CD1c-positive myeloid dendritic cell (primary cell): ENCODE measurements around the gene TRDN.
"Not testable (repeated sequence)": the region's sequence is repeated elsewhere in the genome, so short reads cannot be mapped to it uniquely, and the experiment has no call there.

ENCODE experiments used
- DNase-seq: peaks from one replicate; pipeline ENCODE4 v3.0.0-alpha.2; 2016; ENCODE audit errors: extremely low spot score

TRDN gene

DNA sequence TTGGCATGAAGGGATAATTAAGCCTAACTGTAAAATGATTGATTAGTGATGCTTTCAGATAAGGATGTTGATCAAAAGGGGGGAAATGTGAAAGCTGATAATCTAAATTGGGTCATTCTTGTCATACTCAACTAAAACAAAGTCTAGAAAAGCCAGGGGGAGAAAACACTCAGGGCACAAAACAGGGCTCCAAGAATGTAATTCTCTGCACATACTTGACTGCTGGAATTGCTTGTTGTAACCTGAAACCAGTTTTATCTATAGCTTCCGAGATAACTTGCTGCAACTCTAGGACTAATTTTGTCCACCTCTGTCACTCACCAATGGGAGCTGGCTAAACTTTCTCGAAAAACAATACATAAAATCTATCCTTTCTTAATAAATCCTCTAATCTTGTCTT lies 330.4 kb downstream of the TRDN start:
- DNase-seq, result no peak

DNA sequence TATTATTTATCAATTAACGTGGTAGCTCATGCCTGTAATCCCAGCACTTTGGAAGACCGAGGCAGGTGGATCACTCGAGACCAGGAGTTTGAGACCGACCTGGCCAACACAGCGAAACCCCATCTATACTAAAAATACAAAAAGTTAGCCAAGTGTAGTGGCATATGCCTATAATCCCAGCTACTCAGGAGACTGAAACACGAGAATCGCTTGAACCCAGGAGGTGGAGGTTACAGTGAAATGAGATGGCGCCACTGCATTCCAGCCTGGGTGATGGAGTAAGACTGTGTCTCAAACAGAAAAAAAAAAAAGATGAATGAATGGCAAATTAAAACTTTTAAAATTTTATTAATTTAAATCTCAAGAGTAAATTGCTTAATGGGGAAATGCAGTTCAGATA lies 341.1 kb downstream of the TRDN start:
- no peak for DNase-seq

DNA sequence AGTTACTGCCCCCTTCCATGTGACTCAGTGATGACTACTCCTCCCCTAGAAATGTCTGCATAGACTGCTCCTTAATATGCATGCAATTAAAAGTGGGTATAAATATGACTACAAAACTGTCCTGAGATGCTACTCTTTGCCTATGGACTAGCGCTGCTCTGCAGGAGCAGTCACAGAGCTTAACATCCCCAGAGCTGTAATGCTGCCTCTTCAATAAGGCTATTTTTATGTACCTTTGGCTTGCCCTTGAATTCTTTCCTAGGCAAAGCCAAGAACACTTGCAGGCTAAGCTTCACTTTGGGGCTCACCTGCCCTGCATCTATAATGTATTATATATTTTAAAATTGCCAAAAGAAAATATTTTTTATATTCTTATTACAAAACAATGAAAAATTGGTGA lies 341.6 kb downstream of the TRDN start:
- no peak for DNase-seq

DNA sequence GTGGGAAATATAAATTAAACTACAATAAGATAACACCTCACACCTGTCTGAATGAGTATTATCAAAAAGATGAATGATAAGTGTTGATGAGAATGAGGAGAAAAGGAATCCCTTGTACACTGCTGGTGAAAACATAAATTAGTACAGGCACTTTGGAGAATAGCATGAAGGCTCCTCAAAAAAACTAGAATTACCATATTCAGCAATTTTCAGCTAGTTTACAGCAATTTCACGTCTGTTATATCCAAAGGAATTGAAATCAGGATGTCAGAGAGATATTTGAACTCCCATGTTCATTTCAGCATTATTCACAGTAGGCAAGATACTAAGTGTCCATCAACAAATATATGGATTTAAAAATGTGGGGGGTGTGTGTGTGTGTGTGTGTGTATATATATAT lies 348.1 kb downstream of the TRDN start:
- DNase-seq, result no peak

DNA sequence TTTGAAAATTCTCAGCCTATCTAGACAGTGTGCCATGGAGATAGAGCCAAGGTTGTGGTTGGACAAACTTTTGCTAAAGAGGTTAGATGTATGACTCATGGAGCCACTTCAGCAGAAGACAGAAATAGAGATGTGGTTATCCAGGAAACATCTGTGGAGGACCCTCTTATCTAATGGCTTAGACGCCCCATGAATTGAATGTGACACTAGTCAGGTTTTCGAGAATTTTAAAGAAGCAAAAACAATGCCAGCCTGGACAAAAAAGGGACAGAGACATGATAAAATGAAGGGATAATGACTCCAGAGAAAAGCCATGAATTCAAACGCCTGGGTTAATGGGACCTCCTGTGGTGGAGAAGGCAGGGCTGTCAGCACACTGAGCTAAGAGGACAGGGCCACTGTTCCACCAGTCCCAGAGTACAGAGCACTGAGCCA lies 360.2 kb downstream of the TRDN start:
- no peak for DNase-seq

- DNase-seq, result no peak
These were observed 372.8 kb downstream of the TRDN start for GRCh38 chr6:123263981-123264380.

GRCh38 chr6:123240626-123241025 lies 396.1 kb downstream of the TRDN start:
- no peak for DNase-seq

DNA sequence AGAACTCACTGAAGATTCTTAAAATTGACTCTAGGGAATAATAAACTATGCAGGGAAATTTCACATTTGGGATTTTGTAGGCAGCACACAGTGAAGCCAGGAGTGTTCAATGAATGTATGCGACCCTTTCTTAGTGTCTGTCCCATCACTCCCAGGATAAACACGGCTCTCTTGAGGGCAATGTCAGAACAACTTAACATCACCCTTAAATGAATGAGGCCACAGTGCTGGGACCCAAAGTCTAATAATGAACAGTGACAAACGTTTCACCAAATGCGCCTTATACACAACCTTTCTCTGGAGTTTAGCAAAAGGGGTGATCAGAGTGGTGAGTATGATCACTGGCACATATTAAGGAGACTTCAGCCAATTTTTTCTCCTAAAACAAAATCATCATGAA lies 403.4 kb downstream of the TRDN start:
- no peak for DNase-seq

- not testable (repeated sequence) for DNase-seq
These were observed 409.0 kb downstream of the TRDN start for GRCh38 chr6:123227789-123228188.

GRCh38 chr6:123226398-123226797 lies 410.4 kb downstream of the TRDN start:
- no peak for DNase-seq

- no peak for DNase-seq
These were observed 412.7 kb downstream of the TRDN start for GRCh38 chr6:123224077-123224476.

- DNase-seq, result no peak
These were observed 413.3 kb downstream of the TRDN start for GRCh38 chr6:123223461-123223860.

DNA sequence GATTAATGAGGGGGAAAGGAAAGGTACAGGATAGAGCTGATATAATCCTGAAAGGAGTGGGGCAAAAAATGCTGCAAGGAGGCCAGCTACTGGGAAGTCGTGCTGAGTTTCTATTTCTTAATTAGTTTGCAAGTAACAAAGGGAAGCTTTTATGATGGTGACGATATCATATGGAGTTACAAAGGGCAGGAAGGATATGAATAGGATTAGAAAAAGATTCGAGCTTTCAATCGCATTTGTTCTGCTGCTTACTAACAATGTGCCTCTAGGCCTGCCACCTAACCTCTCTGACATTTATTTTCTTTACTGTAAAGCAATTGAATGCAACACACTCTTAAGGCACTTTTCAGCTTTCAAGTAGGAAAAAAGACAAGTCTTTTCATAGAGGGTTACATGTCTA lies 421.5 kb downstream of the TRDN start:
- no peak for DNase-seq

- no peak for DNase-seq
These were observed 422.3 kb downstream of the TRDN start for GRCh38 chr6:123214433-123214832.

DNA sequence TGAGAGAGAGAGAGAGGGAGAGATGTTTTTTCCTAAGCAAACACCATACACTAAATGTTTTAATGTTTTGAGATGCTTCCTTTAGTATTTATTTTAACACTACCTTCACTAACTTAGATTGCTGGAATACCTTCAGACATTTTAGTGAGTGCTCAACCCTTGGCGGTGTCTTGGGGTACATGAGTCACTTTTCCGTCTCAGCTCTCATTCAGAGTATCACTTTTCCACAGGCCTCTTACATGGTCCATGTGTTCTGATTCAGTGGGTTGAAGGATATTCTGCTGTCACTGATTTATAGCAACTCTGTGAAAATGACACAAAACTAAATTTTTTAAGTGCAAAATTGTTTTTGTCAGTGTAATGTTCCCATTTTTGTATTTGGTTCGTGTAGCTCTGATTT lies 422.8 kb downstream of the TRDN start:
- no peak for DNase-seq

DNA sequence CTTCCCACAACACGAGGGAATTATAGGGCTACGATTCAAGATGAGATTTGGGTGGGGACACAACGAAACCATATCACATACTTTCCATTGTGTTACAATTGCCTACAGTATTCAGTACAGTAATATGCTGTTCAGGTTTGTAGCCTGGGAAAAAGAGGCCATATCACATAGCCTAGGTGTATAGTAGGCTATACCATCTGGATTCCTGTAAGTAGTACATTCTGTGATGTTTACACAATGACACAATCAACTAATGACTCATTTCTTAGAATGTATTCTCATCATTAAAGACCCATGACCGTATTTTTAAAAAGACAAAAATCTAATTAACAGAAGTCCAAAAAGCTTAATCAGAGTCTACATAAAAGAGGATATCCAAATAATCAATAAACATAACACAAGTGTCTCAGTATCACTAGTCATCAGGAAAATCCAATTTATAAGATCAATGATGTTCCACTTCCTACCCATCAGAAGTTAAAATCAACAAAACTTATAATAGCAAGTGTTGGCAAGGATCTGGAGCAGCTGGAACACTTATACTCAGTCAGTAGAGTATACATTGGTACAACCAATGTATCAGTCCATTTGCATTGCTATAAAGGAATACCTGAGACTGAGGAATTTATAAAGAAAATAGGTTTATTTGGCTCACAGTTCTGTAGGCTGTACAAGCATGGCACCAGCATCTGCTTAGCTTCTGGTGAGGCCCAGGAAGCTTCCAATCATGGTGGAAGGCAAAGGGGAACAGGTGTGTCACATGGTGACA lies 424.8 kb downstream of the TRDN start:
- DNase-seq, result no peak

GRCh38 chr6:123210645-123211044 lies 426.1 kb downstream of the TRDN start:
- no peak for DNase-seq

- DNase-seq, result no peak
These were observed 428.7 kb downstream of the TRDN start for GRCh38 chr6:123207967-123208510.

DNA sequence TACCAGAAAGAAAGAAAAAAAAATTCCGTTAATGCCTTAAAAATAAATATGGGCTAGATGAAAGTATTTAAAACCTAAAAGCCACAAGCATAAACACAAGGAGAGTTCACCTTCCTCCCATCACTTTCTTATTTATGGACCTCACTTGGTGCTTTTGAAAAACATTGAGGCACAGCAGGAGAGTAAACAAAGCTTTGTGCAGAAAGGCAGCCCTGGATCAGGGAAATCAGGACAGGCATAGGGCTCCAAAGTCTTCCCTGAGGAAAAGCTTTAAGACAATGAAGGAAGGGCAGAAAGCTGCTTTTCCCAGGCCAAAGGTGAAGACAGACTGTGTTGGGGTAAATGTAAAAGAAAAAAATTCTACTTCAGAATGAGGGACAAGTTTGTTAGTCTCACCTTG lies 432.8 kb downstream of the TRDN start:
- DNase-seq, result no peak

- DNase-seq, result no peak
These were observed 434.8 kb downstream of the TRDN start for GRCh38 chr6:123201869-123202372.

- no peak for DNase-seq
These were observed 443.5 kb downstream of the TRDN start for GRCh38 chr6:123193298-123193697.

DNA sequence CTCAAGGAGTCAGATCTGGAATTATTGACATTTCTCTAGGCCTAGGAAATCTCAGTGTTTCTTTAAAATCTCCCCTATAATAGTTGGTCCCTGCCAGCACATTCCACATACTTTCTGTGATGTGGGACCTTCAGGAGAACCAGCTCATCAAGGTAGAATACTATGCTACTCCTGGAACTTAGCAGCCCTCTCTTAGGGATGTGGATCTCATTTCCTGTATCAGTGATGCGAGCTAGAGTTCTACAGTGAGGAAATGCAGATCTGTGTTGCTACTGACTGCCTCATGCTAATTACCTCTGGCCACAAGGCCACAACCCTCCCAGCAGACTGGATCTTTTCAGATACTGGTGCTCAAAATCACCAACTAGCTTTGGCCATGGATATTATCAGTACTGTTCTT lies 446.9 kb downstream of the TRDN start:
- no peak for DNase-seq

GRCh38 chr6:123182998-123183397 lies 453.8 kb downstream of the TRDN start:
- DNase-seq, result no peak

DNA sequence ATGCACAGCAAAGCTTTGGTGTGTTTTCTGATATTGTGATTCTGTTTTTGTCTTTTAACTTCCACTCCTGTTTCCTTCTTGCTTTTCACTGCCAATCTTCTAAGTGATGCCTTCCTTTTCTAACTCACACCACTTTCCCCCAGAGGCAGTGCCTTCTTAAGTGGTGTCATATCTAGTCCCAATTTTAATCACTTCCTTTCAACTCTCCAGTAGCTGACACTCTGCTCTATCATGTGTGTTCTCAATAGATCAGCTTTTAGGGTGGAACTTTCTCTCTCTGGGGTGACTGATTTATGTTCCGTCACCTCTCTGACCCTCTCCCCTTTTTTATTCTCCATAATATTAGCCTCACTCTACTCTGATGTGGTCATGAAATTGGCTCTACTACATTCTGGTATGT lies 460.0 kb downstream of the TRDN start:
- DNase-seq, result no peak
